Left kidney (tissue), 1 donor: ENCODE results near the gene ANKRD34A. TPM values are rescaled to one million over a fixed set of nuclear protein-coding genes. Genes with fewer than 3 reads are reported as not detected.

Experiments used
- polyA plus RNA-seq: library from polyadenylated mRNA; unstranded; fragments of 120-200 nt; gene quantifications from one replicate; pipeline ENCODE4 v1.2.1, GENCODE V29; 2013; ENCODE audit not compliant: insufficient read length

The ANKRD34A gene
- polyA plus RNA-seq, 1 donor: 0.57 TPM

Other genes starting within 250 kb of the ANKRD34A start
- 3.5 TPM for gene CD160, start 245.1 kb downstream of the ANKRD34A start, polyA plus RNA-seq
- gene RNF115, start 140.5 kb downstream of the ANKRD34A start, polyA plus RNA-seq: 25.6 TPM
- 39.4 TPM for gene POLR3C, start 140.4 kb downstream of the ANKRD34A start, polyA plus RNA-seq
- gene NUDT17, start 118.9 kb downstream of the ANKRD34A start, polyA plus RNA-seq: 7.0 TPM
- 58.4 TPM for gene PIAS3, start 105.5 kb downstream of the ANKRD34A start, polyA plus RNA-seq
- 1.9 TPM for gene ANKRD35, start 78.7 kb downstream of the ANKRD34A start, polyA plus RNA-seq
- 1.9 TPM for gene ITGA10, start 54.5 kb downstream of the ANKRD34A start, polyA plus RNA-seq
- 60.7 TPM for gene PEX11B, start 45.9 kb downstream of the ANKRD34A start, polyA plus RNA-seq
- gene RBM8A, start 37.1 kb downstream of the ANKRD34A start, polyA plus RNA-seq: 214 TPM
- 26.3 TPM for gene LIX1L, start 6.6 kb downstream of the ANKRD34A start, polyA plus RNA-seq
- gene POLR3GL, start 115 bp upstream of the ANKRD34A start, polyA plus RNA-seq: 33.4 TPM
- 360 TPM for gene TXNIP, start 32.0 kb upstream of the ANKRD34A start, polyA plus RNA-seq
- gene HJV, start 57.2 kb upstream of the ANKRD34A start, polyA plus RNA-seq: 0.13 TPM
- 4.3 TPM for gene NBPF10, start 180.2 kb upstream of the ANKRD34A start, polyA plus RNA-seq